NCI-H128 (cell line): ENCODE measurements around the gene HIF1A.
"Not testable (repeated sequence)": the region's sequence is repeated elsewhere in the genome, so short reads cannot be mapped to it uniquely, and the experiment has no call there.

ENCODE experiments used
- DNase-seq: peaks from one replicate; lab custom pipeline; 2025; ENCODE audit not compliant: unreplicated experiment; lab: John Stamatoyannopoulos, UW

The HIF1A gene

DNA sequence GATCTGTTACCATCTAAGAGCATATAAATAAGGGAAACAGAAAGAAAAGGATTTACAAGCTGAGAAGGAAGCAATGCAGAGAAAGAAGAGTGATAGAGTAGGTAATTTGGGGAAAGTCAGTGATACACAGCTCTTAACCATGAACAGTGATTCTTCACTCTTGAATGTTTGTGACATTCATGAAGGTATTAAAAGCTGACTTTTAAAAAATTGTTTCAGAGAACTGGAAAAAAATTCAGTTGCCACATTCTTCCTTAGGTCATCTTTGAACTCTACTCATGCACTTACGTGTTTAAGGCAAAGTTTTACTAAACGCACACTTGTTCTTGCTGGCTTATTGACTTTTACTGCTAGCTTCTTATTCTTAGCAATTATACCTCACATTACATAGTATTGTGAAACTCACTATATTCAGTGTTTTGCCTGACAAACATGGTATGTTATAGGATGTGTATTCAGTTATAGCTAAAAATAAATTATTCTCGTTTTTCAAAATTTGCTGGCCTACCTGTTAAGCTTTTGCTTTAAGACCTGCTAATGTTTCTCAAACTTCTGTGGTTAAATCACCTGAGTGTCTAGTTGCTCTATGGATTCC is 10.9 kb downstream of the HIF1A start:
- DNase-seq = no peak

DNA sequence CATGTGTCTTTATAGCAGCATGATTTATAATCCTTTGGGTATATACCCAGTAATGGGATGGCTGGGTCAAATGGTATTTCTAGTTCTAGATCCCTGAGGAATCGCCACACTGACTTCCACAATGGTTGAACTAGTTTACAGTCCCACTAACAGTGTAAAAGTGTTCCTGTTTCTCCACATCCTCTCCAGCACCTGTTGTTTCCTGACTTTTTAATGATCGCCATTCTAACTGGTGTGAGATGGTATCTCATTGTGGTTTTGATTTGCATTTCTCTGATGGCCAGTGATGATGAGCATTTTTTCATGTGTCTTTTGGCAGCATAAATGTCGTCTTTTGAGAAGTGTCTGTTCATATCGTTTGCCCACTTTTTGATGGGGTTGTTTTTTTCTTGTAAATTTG is 12.5 kb downstream of the HIF1A start:
- DNase-seq = not testable (repeated sequence)

DNA sequence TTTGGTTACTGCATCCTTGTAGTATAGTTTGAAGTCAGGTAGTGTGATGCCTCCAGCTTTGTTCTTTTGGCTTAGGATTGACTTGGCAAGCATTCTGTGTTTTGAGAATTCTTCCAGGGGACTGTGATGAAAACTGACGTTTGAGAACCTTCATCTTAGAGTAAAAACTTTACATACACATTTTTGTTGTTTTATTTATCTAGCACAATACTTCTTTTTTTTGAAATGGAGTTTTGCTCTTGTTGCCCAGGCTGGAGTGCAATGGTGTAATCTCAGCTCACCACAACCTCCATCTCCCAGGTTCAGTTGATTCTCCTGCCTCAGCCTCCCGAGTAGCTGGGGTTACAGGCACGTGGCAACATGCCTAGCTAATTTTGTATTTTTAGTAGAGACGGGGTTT is 13.4 kb downstream of the HIF1A start:
- not testable (repeated sequence) for DNase-seq

DNA sequence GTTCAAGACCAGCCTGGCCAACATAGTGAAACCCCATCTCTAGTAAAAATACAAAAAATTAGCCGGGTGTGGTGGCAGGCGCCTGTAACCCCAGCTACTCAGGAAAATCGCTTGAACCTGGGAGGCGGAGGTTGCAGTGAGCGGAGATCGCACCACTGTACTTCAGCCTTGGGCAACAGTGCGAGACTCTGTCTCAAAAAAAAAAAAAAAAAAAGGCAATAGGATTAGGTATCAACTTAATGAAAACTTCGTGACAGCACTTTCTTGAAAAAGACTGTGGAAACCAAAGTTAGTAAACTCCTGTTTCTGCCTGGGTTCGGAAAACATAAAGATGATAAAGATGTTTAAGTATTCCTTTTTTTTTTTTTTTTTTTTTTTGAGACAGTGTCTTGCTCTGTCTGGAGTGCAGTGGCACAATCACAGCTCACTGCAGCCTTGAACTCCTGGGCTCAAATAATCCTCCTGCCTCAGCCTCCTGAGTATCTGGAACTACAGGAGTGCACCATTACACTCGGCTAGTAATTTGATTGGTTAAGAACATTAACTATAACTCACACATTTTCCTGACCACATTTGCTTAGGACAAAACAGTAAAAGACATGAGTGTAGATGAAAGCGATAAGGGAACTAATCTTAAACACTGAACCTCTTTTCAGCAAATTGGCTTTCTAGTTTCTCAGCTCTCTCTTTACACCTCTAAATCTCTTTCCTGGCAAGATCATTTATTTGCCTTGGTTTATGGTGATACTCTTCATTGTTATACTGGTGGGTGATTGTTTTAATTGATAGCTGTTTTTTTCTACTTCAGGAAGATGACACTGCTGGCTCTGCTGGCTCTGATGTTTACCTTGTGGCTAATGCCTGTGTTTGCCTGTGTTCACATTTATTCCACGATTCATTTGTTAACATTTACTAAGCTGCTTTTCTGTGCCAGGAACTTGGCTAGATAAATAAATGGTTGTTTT is 15.8 kb downstream of the HIF1A start:
- no peak for DNase-seq

DNA sequence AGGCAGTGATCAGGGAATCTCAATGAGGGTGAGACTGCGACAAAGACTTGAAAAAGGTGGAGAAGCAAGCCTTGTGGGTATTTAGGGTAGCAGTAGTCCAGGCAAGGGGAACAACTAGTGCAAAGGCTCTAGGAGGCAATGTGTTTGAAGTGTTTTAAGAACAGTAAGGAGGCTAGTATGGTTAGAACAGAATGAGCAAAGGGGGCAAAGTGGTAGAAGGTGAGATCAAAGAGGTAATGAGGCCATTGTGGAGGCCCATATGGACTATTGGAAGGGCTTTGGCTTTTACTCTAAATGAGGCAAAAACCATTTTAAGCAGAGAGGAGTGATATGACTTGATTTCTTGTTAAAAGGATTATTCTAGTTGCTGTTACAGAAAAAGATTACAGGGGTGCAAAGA is 16.8 kb downstream of the HIF1A start:
- no peak for DNase-seq

DNA sequence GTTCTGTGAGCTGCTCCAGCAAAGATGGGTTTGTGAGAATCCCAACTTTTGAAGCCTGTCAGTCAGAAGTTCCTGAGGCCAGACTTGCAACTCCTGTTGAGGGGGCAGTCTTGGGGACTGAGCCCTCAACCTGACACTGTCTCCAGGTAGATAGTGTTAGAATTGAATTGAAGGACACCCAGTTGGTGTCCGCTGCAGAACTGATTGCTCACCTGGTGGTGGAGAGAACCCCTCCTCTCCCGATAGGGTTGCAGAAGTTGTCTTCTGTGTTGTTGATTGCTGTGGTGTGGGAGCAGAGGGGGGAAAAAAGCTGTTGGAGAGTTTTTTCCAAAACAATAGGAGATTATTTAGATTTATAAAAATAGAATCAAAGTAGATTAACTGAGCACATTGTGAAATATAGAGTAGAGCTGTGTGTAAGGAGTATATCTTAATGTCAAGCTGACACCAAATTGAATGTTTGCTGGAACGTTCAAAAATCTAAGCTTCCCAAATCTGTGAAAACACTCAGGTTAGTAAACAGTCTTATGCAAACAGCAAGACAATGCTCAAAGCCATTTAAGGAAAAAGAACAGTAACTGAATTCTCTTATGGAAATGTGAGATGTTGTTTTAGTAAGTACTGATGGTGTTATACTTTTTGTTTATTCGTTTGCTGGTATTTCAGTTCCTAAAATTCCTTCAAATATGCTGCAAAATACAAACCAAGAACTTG is 18.6 kb downstream of the HIF1A start:
- no peak for DNase-seq

DNA sequence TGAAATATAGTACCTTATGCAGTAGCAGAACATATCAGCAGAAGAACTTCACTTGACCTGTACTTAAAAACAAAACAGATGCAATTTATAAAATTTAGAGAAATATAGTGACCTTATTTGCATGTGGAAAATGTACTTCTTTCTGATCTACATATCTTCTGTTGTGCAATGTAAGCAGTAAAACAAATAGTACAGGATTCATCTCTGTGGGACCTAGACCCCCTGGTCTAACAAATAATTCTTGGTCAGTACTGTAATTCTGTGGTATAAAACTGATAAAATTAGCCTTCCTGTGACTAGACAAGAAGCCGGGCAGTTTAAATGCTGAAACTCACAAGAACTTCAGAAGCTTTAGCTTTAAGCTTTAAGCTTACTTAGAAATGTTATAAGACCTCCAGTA is 21.6 kb downstream of the HIF1A start:
- no peak for DNase-seq

DNA sequence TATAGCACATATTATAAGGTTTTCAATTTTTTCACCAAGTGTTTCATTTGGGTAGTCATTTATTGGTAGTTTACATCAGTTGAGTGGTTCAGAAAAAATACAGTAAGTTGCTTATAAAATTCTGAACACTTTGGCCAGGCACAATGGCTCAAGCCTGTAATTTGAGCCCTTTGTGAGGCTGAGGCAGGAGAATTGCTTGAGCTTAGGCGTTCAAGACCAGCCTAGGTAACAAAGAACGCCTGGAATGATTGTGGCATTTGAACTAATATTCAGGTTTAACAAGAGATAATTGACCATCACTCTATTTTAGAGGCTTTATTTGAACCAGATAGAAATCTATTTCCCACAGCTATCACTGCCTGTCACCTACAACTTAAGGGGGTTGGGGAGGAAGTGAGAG is 22.7 kb downstream of the HIF1A start:
- DNase-seq = no peak

DNA sequence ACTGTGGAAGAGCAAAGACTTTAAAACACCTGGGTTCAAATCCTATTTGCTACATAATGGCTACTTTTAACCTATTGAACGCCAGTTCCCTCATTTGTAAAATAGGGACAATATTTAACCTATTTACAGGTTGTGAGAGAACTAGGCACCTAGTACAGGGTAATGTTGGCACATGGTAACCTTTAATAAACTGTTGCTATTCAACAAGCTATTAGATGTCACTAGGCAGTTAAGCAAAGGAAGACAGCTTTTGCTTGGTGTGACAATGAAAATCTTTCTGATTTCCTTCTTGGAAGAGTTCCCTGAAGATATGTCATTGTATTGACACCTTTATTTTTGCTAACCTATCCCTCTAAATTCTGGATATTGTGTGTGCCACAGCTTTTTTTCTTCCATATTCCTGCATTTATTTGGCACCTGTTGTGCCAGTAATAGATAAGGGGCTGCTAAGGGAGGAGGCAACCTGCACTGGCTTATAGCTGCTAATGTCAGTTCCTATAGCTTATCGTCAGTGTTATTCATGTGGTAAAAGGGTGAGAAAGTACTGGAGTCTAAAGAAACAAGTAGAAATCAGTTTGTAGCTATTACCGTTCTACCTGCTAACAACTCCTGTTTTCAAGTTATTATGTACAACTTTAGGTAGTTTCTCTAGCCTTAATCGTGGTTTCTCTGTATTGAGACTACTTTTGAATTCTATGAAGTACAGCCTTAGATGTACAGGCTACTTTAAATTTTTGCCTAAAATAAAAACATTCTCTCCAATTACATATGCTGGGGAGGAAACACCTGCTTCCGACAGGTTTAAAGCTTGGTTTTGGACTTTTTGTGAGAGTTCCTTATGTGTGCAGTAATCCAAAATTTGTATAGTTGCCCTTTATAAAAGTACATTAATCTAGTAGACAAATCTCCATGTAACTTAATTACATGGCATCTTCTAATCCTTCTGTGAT is 24.3 kb downstream of the HIF1A start:
- no peak for DNase-seq

DNA sequence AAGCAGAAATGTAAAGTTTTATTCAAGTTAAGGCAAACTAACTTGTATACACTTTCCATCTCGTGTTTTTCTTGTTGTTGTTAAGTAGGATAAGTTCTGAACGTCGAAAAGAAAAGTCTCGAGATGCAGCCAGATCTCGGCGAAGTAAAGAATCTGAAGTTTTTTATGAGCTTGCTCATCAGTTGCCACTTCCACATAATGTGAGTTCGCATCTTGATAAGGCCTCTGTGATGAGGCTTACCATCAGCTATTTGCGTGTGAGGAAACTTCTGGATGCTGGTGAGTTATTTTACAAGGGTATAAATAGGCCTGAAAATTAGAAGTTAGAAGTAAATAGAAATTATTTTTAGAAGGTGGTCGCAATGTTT is 25.0 kb downstream of the HIF1A start:
- no peak for DNase-seq

DNA sequence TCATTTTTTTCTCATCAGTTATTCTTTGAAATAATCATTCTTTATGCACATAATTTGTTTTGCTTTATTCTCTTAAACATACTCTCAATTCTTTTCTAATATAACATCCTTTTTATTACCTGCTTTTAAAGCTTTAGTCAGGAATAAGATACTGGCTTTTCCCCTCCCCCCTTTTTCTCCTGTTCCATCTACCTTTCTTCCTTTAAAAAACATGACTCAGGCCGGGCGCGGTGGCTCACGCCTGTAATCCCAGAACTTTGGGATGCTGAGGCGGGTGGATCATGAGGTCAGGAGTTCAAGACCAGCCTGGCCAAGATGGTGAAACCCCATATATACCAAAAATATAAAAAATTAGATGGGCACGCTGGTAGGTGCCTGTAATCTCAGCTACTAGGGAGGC is 25.4 kb downstream of the HIF1A start:
- DNase-seq = no peak

DNA sequence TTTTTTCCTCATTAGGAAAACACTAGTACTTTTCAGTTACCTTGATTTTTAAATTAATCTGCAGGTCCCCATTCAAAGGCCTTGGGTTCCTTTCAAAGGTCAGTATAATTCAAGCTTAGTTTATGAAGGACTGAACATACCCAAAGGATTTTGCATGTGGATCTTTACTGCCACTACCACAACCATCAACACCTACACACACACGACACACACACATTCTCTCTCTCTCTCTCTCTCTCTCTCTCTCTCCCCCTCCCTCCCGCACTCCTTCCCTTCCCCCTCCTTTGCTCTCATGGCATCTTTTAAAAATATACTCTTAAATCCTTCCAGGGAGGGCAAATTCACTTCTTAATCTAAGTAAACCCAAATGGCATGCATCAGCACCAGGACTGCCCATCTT is 28.8 kb downstream of the HIF1A start:
- DNase-seq = no peak

DNA sequence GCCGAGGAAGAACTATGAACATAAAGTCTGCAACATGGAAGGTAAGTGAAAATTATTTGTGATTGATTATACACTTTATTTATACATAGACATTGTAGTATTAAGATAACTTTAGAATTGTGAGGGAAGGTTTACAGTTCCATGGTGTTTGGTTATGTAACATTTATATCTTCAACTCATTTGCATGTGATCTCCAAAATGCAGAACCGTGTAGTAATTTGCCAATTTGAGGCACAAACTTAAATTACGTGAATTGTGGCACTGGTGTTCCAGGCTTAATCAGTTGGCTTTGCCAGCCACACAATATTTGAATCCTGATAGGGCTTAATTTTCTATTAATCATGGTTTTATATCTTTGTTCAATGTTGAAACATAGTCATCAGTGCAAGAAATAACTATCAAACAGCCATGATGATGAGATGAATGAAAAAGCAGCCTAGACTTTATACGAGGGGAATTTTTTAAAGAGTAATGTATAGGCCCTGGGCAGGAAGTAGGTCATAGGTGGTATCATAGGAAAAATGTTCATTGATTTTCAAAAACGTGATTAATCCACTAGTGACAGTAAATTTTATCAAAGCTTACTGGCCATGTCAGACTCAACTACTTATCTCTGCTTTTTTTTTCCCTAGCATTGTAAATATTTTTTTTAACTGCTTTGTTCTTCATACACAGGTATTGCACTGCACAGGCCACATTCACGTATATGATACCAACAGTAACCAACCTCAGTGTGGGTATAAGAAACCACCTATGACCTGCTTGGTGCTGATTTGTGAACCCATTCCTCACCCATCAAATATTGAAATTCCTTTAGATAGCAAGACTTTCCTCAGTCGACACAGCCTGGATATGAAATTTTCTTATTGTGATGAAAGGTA is 31.7 kb downstream of the HIF1A start:
- DNase-seq = no peak

DNA sequence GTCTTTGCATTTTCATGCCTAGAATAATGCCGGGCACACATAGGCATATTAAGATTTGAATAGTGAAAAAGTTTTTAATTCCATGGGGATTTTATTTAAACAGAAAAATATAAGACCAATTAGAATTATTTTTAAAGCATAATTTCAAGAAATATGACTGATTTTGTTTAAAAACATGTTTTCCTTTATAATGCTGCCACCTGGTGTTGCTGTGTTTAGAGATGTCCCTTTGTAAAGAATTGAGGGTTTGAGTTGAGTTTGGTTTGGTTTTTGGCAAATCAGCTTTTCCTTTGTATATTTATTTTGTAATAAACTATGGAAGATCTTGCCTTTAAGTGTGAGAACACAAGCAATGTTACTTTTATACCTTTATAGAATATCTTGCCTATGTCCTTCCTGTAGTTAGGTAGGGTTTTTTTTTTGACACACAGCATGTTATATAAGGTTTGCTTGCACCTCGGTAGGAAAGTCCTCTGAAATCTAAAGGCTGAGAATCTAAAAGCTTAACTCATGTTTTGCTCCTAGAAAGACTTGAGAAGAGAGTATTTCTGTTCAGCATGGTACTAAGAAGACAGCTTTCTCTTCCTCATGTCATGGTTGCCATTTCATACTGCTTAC is 35.6 kb downstream of the HIF1A start:
- DNase-seq = no peak

DNA sequence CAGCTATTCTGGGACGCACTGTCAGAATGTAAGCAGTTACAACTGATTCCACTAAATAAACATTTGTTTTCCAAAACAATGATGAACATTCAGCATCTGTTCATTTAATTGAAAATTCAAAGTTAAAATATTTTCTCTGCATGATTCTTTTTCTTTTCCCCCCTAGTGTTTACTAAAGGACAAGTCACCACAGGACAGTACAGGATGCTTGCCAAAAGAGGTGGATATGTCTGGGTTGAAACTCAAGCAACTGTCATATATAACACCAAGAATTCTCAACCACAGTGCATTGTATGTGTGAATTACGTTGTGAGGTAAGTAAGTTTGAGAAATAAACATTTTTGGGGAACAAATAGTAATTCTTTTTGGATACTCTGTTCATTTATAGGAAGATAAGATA is 38.7 kb downstream of the HIF1A start:
- DNase-seq = no peak

DNA sequence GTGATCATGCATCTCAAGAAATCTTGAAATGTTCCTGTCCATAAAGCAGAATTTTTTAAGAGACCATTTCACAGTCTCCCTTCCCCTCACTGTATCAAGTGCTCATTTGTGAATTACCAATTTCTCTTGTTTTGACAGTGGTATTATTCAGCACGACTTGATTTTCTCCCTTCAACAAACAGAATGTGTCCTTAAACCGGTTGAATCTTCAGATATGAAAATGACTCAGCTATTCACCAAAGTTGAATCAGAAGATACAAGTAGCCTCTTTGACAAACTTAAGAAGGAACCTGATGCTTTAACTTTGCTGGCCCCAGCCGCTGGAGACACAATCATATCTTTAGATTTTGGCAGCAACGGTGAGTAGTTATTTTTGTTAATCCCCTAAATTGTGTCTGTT is 41.4 kb downstream of the HIF1A start:
- no peak for DNase-seq

DNA sequence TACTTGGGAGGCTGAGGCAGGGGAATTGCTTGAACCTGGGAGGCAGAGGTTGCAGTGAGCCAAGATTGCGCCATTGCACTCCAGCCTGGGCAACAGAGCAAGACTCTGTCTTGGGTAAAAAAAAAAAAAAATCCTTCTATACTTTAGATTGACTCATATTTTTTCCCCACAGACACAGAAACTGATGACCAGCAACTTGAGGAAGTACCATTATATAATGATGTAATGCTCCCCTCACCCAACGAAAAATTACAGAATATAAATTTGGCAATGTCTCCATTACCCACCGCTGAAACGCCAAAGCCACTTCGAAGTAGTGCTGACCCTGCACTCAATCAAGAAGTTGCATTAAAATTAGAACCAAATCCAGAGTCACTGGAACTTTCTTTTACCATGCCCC is 42.6 kb downstream of the HIF1A start:
- no peak for DNase-seq

DNA sequence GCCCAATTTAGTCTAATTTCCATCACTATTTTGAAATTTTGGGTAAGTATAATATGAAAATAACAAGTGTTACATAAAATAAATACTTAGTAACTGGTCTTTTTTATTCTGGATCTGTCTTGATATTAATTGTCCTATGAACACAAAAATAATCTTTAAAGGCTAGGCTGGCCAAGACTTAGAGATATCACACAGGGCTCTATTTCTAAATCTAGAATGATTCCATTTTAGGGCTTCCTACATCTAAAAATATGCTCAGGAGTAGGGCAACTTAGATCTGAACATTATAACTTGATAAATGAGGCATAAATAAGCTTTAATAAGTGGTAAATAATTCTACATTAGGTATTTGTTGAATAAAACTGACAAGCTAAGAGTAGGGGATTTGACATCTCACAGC is 43.8 kb downstream of the HIF1A start:
- no peak for DNase-seq

DNA sequence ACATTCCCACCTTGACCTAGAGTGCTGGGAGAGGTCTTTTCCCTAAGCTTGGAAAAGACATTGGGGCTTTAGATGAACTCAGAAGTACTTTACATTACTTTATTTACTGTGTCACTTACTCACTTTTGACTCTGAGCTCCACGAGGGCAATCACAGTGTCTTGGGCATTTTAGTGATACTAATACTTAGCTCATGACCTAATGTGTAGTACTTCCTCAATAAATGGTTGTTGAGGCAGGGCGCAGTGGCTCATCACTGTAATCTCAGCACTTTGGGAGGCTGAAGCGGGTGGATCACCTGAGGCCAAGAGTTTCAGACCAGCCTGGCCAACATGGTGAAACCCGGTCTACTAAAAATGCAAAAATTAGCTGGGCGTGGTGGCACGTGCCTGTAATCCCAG is 47.1 kb downstream of the HIF1A start:
- no peak for DNase-seq

DNA sequence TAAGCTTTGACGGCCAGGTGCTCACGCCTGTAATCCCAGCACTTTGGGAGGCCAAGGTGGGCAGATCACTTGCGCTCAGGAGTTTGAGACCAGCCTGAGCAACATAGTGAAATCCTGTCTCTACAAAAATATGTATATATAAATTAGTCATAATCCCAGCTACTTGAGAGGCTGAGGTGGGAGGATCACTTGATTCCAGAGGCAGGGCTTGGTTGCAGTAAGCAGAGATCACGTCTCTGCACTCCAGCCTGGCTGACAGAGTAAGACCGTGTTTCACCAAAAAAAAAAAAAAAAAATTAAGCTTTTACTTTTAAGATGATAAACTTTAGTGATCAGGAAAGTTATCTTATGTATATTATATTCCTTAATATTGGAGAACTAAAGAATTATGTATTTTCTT is 48.9 kb downstream of the HIF1A start:
- no peak for DNase-seq
